HG03025 (cell line): Measurements from ENCODE around the gene POFUT2.
"Not testable (repeated sequence)": the region's sequence is repeated elsewhere in the genome, so short reads cannot be mapped to it uniquely, and the experiment has no call there.

ENCODE experiments used
- ATAC-seq: cut with Tn5 transposase; IDR thresholded peaks from one replicate; pipeline ENCODE4 v1.9.1; 2021; ENCODE audit warnings: mild to moderate bottlenecking, moderate library complexity; ENCODE audit not compliant: unreplicated experiment, low FRiP score

POFUT2 gene

GRCh38 chr21:45326891-45327440, 39.3 kb upstream of the POFUT2 start:
- no peak for ATAC-seq

- no peak for ATAC-seq
Measured at GRCh38 chr21:45326169-45326851, 38.6 kb upstream of the POFUT2 start.

GRCh38 chr21:45325206-45326168, 37.8 kb upstream of the POFUT2 start:
- no peak for ATAC-seq

GRCh38 chr21:45324489-45325205, 37.0 kb upstream of the POFUT2 start:
- ATAC-seq: no peak

DNA sequence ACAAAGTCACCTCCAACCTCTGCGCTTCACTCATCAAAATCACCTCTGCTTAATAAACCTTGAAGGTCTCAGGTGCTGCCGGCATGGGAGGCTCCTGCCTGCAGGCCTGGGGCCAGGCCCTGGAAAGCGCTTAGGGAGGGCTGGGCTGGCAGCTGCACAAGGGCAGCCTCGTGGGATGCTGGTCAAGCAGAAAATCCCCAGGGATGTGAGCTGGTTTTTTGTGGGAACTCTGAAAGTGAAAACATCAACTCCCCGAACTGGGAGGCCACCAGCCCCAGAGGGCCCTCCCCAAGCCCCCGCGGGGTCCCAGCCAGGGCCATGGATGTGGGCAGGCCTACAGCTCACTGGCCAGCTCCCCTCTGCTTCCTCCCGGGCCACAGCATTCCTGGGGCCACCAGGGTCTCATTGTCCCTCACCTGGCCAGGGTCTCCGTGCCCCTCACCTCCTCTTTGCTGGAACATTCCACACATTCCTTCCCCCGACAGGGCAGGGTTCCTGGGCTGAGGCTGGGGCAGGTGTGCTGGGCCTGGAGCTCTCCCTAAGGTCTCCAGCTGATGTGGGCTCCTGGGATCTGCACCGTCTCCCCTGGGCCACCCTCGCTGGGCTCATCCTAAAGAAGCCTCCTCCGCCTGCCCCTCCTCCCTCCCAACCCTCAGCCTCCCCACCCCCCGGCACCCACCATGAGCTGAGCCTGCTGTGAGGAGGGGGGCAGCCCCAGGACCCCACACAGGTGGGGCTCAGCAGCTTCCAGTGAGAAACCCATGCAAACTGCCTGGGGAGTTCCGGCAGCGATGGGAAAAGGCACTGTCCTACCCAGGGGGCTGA, 36.0 kb upstream of the POFUT2 start:
- no peak for ATAC-seq

DNA sequence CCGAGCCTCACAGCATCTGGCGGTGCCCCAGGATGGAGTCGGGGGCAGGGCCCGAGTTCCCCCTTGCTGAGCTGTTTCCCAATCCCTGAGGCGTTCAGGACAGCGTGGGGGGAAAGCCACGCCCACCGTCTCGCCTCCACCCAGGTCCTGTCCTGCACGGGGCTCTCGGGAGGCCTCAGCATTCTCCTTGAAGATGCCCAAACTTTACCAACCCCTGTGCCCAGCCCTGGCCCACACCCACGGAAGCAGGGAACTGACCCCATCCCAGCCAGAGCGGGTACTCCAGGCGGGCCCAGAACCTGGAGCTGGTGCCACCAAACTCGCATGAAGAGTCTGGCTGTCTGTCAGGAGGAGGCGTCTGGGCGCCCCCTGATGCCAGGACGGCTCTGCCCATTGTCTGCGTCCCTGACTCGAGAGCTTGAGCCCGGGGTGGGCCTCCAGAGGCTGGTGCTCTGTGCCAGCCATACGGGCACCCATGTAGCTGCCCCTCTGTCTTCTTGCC, 35.3 kb upstream of the POFUT2 start:
- ATAC-seq: no peak

- no peak for ATAC-seq
Measured at GRCh38 chr21:45322231-45322959, 34.7 kb upstream of the POFUT2 start.

- ATAC-seq: no peak
Measured at GRCh38 chr21:45320261-45321025, 32.7 kb upstream of the POFUT2 start.

GRCh38 chr21:45319461-45320211, 31.9 kb upstream of the POFUT2 start:
- ATAC-seq: no peak

- no peak for ATAC-seq
Measured at GRCh38 chr21:45318556-45319404, 31.1 kb upstream of the POFUT2 start.

DNA sequence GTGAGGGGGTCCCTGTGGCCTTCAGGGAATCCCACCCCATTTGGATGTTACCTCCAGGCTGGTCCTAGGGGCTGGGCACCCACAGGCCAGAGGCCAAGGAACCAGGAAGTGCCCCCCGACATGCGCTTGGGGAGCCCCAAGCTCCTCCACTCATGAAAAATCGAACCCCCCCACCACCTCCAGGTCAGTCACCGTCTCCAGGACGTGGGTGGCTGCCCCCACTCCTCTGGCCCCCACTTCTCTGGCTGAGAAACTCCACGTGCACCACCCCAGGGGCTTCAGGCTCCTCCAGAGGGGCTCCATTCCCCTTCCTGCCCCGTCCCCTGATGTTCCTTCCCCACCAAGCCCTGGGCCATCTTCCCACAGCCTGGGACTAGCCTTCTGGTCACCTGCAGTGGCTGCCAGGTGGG, 30.5 kb upstream of the POFUT2 start:
- no peak for ATAC-seq

- no peak for ATAC-seq
Measured at GRCh38 chr21:45317398-45318145, 29.9 kb upstream of the POFUT2 start.

GRCh38 chr21:45316871-45317397, 29.2 kb upstream of the POFUT2 start:
- no peak for ATAC-seq

DNA sequence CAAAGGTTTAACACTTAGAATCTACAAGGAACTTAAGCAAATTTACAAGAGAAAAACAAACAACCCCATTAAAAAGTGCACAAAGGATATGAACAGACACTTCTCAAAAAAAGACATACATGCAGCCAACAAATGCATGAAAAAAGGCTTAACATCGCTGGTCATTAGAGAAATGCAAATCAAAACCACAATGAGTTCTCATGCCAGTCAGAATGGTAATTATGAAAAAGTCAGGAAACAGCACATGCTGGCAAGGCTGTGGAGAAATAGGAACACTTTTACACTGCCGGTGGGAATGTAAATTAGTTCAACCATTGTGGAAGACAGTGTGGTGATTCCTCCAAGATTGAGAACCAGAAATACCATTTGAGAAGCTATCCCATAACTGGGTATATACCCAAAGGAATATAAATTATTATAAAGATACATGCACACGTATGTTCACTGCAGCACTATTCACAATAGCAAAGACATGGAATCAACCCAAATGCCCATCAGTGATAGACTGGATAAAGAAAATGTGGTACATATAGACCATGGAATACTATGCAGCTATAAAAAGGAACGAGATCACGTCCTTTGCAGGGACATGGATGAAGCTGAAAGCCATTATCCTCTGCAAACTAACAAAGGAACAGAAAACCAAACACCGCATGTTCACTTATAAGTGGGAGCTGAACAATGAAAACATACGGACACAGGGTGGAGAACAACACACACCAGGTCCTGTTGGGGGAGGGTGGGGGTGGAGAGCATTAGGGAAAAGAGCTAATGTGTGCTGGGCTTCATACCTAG, 28.2 kb upstream of the POFUT2 start:
- ATAC-seq: not testable (repeated sequence)

DNA sequence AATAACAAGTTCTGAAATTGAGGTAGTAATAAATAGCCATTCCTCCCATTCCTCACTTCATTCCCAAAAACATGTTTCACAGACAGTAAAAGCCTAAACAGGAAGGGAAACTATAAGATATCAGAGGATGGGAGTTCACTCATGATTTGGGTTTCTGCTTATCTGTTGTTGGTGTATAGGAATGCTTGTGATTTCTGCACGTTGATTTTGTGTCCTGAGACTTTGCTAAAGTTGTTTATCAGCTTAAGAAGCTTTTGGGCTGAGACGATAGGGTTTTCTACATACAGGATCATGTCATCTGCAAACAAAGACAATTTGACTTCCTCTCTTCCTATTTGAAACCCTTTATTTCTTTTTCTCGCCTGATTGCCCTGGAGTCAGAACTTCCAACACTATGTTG, 26.0 kb upstream of the POFUT2 start:
- no peak for ATAC-seq
